AG09319 (cell line): Measurements from ENCODE around the gene FREM3.
"Not testable (repeated sequence)": the region's sequence is repeated elsewhere in the genome, so short reads cannot be mapped to it uniquely, and the experiment has no call there.

Experiments used
- DNase-seq: peaks from one replicate; pipeline ENCODE4 v3.0.0-alpha.2; 2010; ENCODE audit warnings: low read depth; ENCODE audit errors: extremely low read depth
- CTCF ChIP-seq: IDR thresholded peaks from 2 replicates; pipeline ENCODE4 v1.5.1; 2011; ENCODE audit warnings: low read depth, mild to moderate bottlenecking, inconsistent platforms, low read length, moderate library complexity

The FREM3 gene

GRCh38 chr4:143700416-143701352, at the start of gene FREM3:
TSS of gene FREM3 (minus strand) at chr4:143700675. CDS start at chr4:143700675, 0 bp downstream.
- TF ChIP-seq CTCF = no peak
- no peak for DNase-seq

- DNase-seq = no peak
- TF ChIP-seq CTCF = no peak
Measured at GRCh38 chr4:143745874-143746273, 45.4 kb upstream of the FREM3 start.

- DNase-seq = no peak
- TF ChIP-seq CTCF = no peak
Measured at GRCh38 chr4:143743591-143743990, 43.1 kb upstream of the FREM3 start.

- no peak for TF ChIP-seq CTCF
- DNase-seq = no peak
Measured at GRCh38 chr4:143742834-143743233, 42.4 kb upstream of the FREM3 start.

- no peak for DNase-seq
- no peak for TF ChIP-seq CTCF
Measured at GRCh38 chr4:143736861-143737260, 36.4 kb upstream of the FREM3 start.

- DNase-seq = not testable (repeated sequence)
Measured at GRCh38 chr4:143736061-143736460, 35.6 kb upstream of the FREM3 start.

GRCh38 chr4:143728166-143728565, 27.7 kb upstream of the FREM3 start:
- DNase-seq = no peak
- TF ChIP-seq CTCF = no peak

- no peak for DNase-seq
- TF ChIP-seq CTCF = no peak
Measured at GRCh38 chr4:143726714-143727113, 26.2 kb upstream of the FREM3 start.
